Measurements from ENCODE around the gene EPS8. TPM values are rescaled to one million over a fixed set of nuclear protein-coding genes. Genes with fewer than 3 reads are reported as not detected.

EPS8 gene
- total RNA-seq, 1 donor from 2014 or later, result 31.7 TPM

DNA sequence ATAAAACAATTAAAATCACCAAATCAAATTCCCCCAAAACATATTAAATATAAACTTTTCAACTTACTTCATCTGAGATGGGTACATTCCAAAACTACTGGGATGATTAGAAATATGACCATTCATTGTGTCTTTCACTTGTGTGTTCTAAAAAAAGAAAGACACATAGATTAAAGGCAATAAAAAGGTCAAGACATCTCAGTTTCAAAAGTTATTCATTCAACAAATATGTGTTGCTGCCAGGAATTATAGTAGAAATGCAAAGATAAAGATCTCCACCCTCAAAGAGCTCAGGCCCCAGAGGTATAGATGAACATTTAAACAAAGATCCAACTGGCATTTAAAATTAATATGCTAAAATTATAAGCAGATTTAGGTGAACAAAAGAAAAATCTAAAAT lies 106.4 kb downstream of the EPS8 start:
- no peak for TF ChIP-seq CTCF (conservative IDR thresholded peaks at IDR 0.05)
- no peak overlapping the region for H3K4me3 Mint-ChIP-seq
- H3K27me3 Mint-ChIP-seq, result no peaks in the 10 kb centered on the region
- peaks cover 5% of the 10 kb centered on the region for H3K4me1 Mint-ChIP-seq (ENCODE audit: unreplicated experiment)
- H3K27ac Mint-ChIP-seq, result no peak overlapping the region
- no peaks in the 10 kb centered on the region for H3K9me3 Mint-ChIP-seq
- peaks cover 11% of the 10 kb centered on the region for H3K36me3 Mint-ChIP-seq
- DNase-seq (ENCODE audit: extremely low spot score, unreplicated experiment), result no peak

GRCh38 chr12:15679151-15679550 lies 110.0 kb downstream of the EPS8 start:
- no peaks in the 10 kb centered on the region for H3K9me3 Mint-ChIP-seq
- H3K4me3 Mint-ChIP-seq, result no peak overlapping the region
- H3K27me3 Mint-ChIP-seq, result no peaks in the 10 kb centered on the region
- no peak overlapping the region for H3K27ac Mint-ChIP-seq
- H3K4me1 Mint-ChIP-seq (ENCODE audit: unreplicated experiment), result no peaks in the 10 kb centered on the region
- DNase-seq (ENCODE audit: extremely low spot score, unreplicated experiment), result no peak
- TF ChIP-seq CTCF (conservative IDR thresholded peaks at IDR 0.05), result no peak
- peaks cover 11% of the 10 kb centered on the region for H3K36me3 Mint-ChIP-seq

DNA sequence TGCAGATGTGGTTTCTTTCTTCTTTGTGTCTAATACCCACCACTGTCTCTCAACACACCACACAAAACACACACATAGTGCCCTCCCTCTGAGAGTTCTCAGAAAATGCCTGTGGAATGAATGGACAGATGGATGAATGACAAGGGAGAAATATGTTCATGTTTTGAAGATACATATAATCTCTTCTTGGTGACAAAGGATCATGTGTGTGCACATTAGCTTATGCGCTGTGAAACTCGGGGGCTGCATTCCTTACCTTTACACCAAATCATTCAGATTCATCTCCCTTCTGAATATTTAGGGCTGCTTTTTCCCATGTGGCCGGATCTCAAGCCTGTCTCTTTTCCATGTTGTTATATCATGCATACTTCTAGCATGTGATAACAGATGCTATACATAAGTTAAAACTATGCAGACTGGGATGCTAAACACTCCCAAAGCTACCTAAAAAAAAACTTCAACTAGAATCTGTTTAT lies 111.4 kb downstream of the EPS8 start:
- H3K4me3 Mint-ChIP-seq, result no peak overlapping the region
- H3K9me3 Mint-ChIP-seq, result no peaks in the 10 kb centered on the region
- H3K4me1 Mint-ChIP-seq (ENCODE audit: unreplicated experiment), result no peaks in the 10 kb centered on the region
- no peak for TF ChIP-seq CTCF (conservative IDR thresholded peaks at IDR 0.05)
- H3K27me3 Mint-ChIP-seq, result no peaks in the 10 kb centered on the region
- peaks cover 11% of the 10 kb centered on the region for H3K36me3 Mint-ChIP-seq
- no peak overlapping the region for H3K27ac Mint-ChIP-seq
- no peak for DNase-seq (ENCODE audit: extremely low spot score, unreplicated experiment)

DNA sequence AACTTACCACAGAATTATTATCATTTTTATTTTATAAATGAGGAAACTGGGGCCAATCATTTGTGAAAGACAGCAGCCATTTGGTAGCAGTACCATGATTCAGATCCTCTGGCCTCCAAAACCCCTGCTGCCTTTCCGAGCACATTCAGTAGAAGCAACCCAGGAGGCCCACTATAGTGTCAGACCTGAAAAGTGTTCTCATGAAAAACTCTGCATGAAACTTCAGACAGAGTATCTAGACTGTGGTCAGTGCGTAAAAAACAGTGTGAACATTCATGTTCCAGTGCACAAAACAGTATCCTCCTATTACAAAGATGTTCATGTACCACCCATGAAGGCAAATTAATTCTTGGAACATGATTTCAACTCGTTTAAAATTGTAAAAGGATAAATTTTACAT lies 112.0 kb downstream of the EPS8 start:
- Mint-ChIP-seq H3K27ac (no peak overlapping the region), H3K4me1 (ENCODE audit: unreplicated experiment) (no peaks in the 10 kb centered on the region), H3K27me3 (no peaks in the 10 kb centered on the region), H3K36me3 (peaks cover 11% of the 10 kb centered on the region), H3K9me3 (no peaks in the 10 kb centered on the region), H3K4me3 (no peak overlapping the region)
- DNase-seq (ENCODE audit: extremely low spot score, unreplicated experiment), result no peak
- TF ChIP-seq CTCF (conservative IDR thresholded peaks at IDR 0.05), result no peak

DNA sequence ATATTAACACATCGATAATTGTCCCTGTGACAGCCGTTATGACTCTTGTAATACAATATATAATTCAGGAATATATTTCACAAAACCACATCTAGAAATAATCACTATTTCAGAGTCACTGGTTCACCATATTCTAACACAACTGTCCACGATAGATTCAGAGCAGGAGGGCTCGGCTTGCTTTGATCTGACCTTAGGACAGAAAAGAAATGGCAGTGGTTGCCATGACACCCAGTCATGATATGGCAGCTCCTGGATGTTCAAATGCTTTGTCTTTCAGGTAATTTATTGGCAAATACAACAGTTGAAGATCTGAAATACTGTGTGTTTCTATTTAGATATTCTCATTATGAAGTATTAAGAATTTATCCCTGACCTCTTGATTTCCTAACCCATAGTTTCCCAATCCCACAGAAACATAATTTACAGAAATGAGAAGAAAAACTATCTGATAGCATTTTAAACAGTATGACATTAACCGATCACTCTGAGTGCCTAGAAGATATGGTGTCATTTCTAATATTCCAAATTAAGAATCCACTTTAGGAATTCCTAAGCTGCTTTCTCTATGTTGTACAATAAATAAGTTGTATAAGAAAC lies 116.4 kb downstream of the EPS8 start:
- TF ChIP-seq CTCF (conservative IDR thresholded peaks at IDR 0.05), result no peak
- Mint-ChIP-seq H3K4me1 (ENCODE audit: unreplicated experiment) (no peaks in the 10 kb centered on the region), H3K36me3 (peaks cover 3% of the 10 kb centered on the region), H3K27ac (no peak overlapping the region), H3K27me3 (no peaks in the 10 kb centered on the region), H3K9me3 (no peaks in the 10 kb centered on the region), H3K4me3 (no peak overlapping the region)
- no peak for DNase-seq (ENCODE audit: extremely low spot score, unreplicated experiment)

- H3K9me3 Mint-ChIP-seq, result no peaks in the 10 kb centered on the region
- no peak for DNase-seq (ENCODE audit: extremely low spot score, unreplicated experiment)
- H3K4me3 Mint-ChIP-seq, result no peak overlapping the region
- H3K4me1 Mint-ChIP-seq (ENCODE audit: unreplicated experiment), result no peaks in the 10 kb centered on the region
- peaks cover 14% of the 10 kb centered on the region for H3K36me3 Mint-ChIP-seq
- no peak overlapping the region for H3K27ac Mint-ChIP-seq
- no peaks in the 10 kb centered on the region for H3K27me3 Mint-ChIP-seq
- TF ChIP-seq CTCF (conservative IDR thresholded peaks at IDR 0.05), result no peak
These were observed 118.4 kb downstream of the EPS8 start for GRCh38 chr12:15670756-15671155.

Measured in type B pancreatic cell (in vitro differentiated cells).